ENCODE results near the gene GPC1. TPM values are rescaled to one million over a fixed set of nuclear protein-coding genes. Genes with fewer than 3 reads are reported as not detected.

Gene GPC1
- total and polyA plus RNA-seq, 10 of the 15 experiments (the other 5 are each of a cell fraction or from before 2014, with no cell fraction given) = 0.06 to 0.77 (median 0.23) TPM; not detected in 3

- TF ChIP-seq MEF2A (IDR thresholded peaks at IDR 0.05; ENCODE audit: insufficient read depth, low read depth, low read length) = no peak
These were observed 77.4 kb downstream of the GPC1 start (continued) for GRCh38 chr2:240512666-240513535.

- Histone ChIP-seq H3K27ac (ENCODE audit: control insufficient read depth, insufficient read depth) (peak overlapping the region; percentile 49), H3K27me3 (replicated peaks in 1 of 2; ENCODE audit: control insufficient read depth in 2 of 2, insufficient read depth in 2 of 2, low read length in 1 of 2) (no peaks in the 10 kb centered on the region), H4K20me1 (ENCODE audit: control insufficient read depth, insufficient read depth) (no peaks in the 10 kb centered on the region), H3K4me1 (ENCODE audit: control insufficient read depth, insufficient read depth, low read length) (peaks cover 10% of the 10 kb centered on the region), H3K4me2 (ENCODE audit: control insufficient read depth, insufficient read depth) (no peak overlapping the region; the same call in 1 of the 2 replicates), H3K4me3 (no peak overlapping the region), H3K9me3 (replicated peaks; ENCODE audit: control insufficient read depth, insufficient read depth, low read length) (no peaks in the 10 kb centered on the region), H2AFZ (ENCODE audit: control insufficient read depth, low read depth, low read length) (peak overlapping the region; percentile 31; the same call in 1 of the 2 replicates), H3K36me3 (ENCODE audit: control insufficient read depth in 2 of 2, insufficient read depth in 2 of 2, low read length in 1 of 2) (no peaks in the 10 kb centered on the region), H3K79me2 (ENCODE audit: control insufficient read depth, insufficient read depth, low read length) (no peaks in the 10 kb centered on the region), H3K9ac (ENCODE audit: control insufficient read depth, insufficient read depth, low read length) (no peak overlapping the region)
- SMC1A ChIA-PET (ENCODE audit: uncharacterized antibody, unreplicated experiment) = interaction anchor here (0.6 to 1.9 kb wide), 18 partner anchors 10 to 327 kb away, joined by 3 to 23 read pairs (median 5); partner anchors contain the start of gene CAPN10
- 20% methylated on average over 13 of the region's 13 CpGs for WGBS (ENCODE audit: insufficient coverage, insufficient replicate concordance, low lambda C conversion rate, missing lambda C conversion rate)
- RAD21 ChIA-PET (ENCODE audit: unreplicated experiment) = interaction anchor here (0.6 to 2.4 kb wide), 22 partner anchors 38 to 546 kb away, joined by 3 to 49 read pairs (median 6); partner anchors contain the start of genes ANKMY1 and CAPN10
- peak; percentile 100 for ATAC-seq
- intact Hi-C loops (cut with micrococcal nuclease; ENCODE audit: unreplicated experiment) (loop anchor here (1.0 to 10.0 kb wide), 5 partner anchors 54 to 327 kb away; partner anchors contain the start of genes CAPN10 and RNPEPL1), in situ Hi-C loops (cut with MboI) (loop anchor here (25.0 kb wide), 1 partner anchor 324 kb away; no protein-coding TSS in a partner anchor)
- DNase-seq (ENCODE audit: low read depth, low spot score) = peak; percentile 71
- peak; percentile 98 for FAIRE-seq
- POLR2A ChIA-PET = interaction anchor here (0.8 to 1.8 kb wide), 6 partner anchors 39 to 73 kb away, joined by 3 to 9 read pairs (median 4); partner anchors contain the start of gene CAPN10
- CTCF ChIA-PET = interaction anchor here (0.5 to 3.1 kb wide), 39 partner anchors 8 to 1122 kb away, joined by 3 to 49 read pairs (median 4); partner anchors contain the start of genes ANKMY1, CAPN10, DUSP28 and GPR35
- BruUV-seq (replicated peaks) = no TSS peak
- peak; percentile 22; the same call in 1 of the 3 replicates for TF ChIP-seq POU2F2 (IDR thresholded peaks at IDR 0.05; ENCODE audit: borderline replicate concordance, low read depth, low read length)
- TF ChIP-seq FOXK2 (IDR thresholded peaks at IDR 0.05) = peak; percentile 47
- peak; percentile 88 for TF ChIP-seq JUNB (IDR thresholded peaks at IDR 0.05)
- TF ChIP-seq EED (IDR thresholded peaks at IDR 0.05; ENCODE audit: low read depth) = peak; percentile 38; the same call in 1 of the 2 replicates
- 0 out of 2 replicates have a peak, but pooled peaks have one; percentile 44 for TF ChIP-seq HDGF (IDR thresholded peaks at IDR 0.05)
- peak; percentile 63; the same call in 1 of the 2 replicates for TF ChIP-seq IRF4 (IDR thresholded peaks at IDR 0.05; ENCODE audit: low read depth, low read length)
- TF ChIP-seq ATF7 (IDR thresholded peaks at IDR 0.05; ENCODE audit: low read depth) = peak; percentile 82
- TF ChIP-seq ETV6 (conservative IDR thresholded peaks at IDR 0.05 in 1 of 2, IDR thresholded peaks at IDR 0.05 in 1 of 2; ENCODE audit: borderline replicate concordance in 1 of 2, low read depth in 1 of 2) = peak in 1 of 2 experiments; percentile 68; a peak in 1 of 4 replicates
- TF ChIP-seq BACH1 (IDR thresholded peaks at IDR 0.05; ENCODE audit: borderline replicate concordance) = no peak
- peak; percentile 45; the same call in 1 of the 2 replicates for TF ChIP-seq TCF12 (IDR thresholded peaks at IDR 0.05; ENCODE audit: low read depth, low read length)
- peak; percentile 80 for TF ChIP-seq YY1 (IDR thresholded peaks at IDR 0.05; ENCODE audit: low read depth, low read length)
- no peak for TF ChIP-seq WRNIP1 (IDR thresholded peaks at IDR 0.05; ENCODE audit: borderline replicate concordance, low read depth, low read length)
- peak; percentile 76 for TF ChIP-seq CREM (IDR thresholded peaks at IDR 0.05; ENCODE audit: low read depth)
- TF ChIP-seq BCL11A (IDR thresholded peaks at IDR 0.05; ENCODE audit: low read depth, low read length) = 0 out of 2 replicates have a peak, but pooled peaks have one; percentile 48
- peak; percentile 63 for TF ChIP-seq CREB1 (IDR thresholded peaks at IDR 0.05; ENCODE audit: low read depth)
- 0 out of 4 replicates have a peak, but pooled peaks of 1 of the 2 experiments have one; percentile 14 for TF ChIP-seq SRF (IDR thresholded peaks at IDR 0.05; ENCODE audit: low read depth in 2 of 2, low read length in 2 of 2)
- no peak for TF ChIP-seq TAF1 (IDR thresholded peaks at IDR 0.05; ENCODE audit: borderline replicate concordance, low read depth, low read length)
- peak; percentile 21 for TF ChIP-seq SP1 (IDR thresholded peaks at IDR 0.05; ENCODE audit: low read depth, low read length)
These were observed 78.3 kb downstream of the GPC1 start for GRCh38 chr2:240513549-240514287.
